Smooth muscle cell (in vitro differentiated cells): ENCODE data around the gene GALR3. TPM values are rescaled to one million over a fixed set of nuclear protein-coding genes. Genes with fewer than 3 reads are reported as not detected.

Experiments used
- DNase-seq: peaks from one replicate; lab custom pipeline; 2025; ENCODE audit not compliant: unreplicated experiment; lab: John Stamatoyannopoulos, UW
- H2AFZ ChIP-seq: fragments of 200-600 bp; sonication (generic); 2 replicates; pipeline ENCODE4 v1.6.0; 2016; ENCODE audit warnings: antibody characterized with exemption, low read depth, mild to moderate bottlenecking
- H3F3A ChIP-seq: fragments of 200-600 bp; sonication (generic); 2 replicates; pipeline ENCODE4 v1.6.0; 2017; ENCODE audit warnings: antibody characterized with exemption, low read depth
- H3K27ac ChIP-seq: fragments of 200-600 bp; sonication (generic); 2 replicates; pipeline ENCODE4 v1.5.1; 2016; ENCODE audit warnings: low read depth, mild to moderate bottlenecking
- H3K27me3 ChIP-seq: fragments of 200-600 bp; sonication (generic); 2 replicates; pipeline ENCODE4 v1.6.1; 2016; ENCODE audit warnings: low read depth, mild to moderate bottlenecking
- H3K36me3 ChIP-seq: fragments of 200-600 bp; sonication (generic); 2 replicates; pipeline ENCODE4 v1.5.1; 2016; ENCODE audit warnings: low read depth
- H3K4me1 ChIP-seq: fragments of 200-600 bp; sonication (generic); 2 replicates; pipeline ENCODE4 v1.5.1; 2016; ENCODE audit warnings: low read depth
- H3K4me2 ChIP-seq: fragments of 200-600 bp; sonication (generic); 2 replicates; pipeline ENCODE4 v1.6.0; 2016; ENCODE audit warnings: mild to moderate bottlenecking
- H3K4me3 ChIP-seq: fragments of 200-600 bp; sonication (generic); 2 replicates; pipeline ENCODE4 v1.5.1; 2016; ENCODE audit warnings: mild to moderate bottlenecking
- H3K79me2 ChIP-seq: fragments of 200-600 bp; sonication (generic); 2 replicates; pipeline ENCODE4 v1.6.0; 2016; ENCODE audit warnings: low read depth, mild to moderate bottlenecking
- H3K9ac ChIP-seq: fragments of 200-600 bp; sonication (generic); 2 replicates; pipeline ENCODE4 v1.6.0; 2016; ENCODE audit warnings: low read depth
- H3K9me3 ChIP-seq: fragments of 200-600 bp; sonication (generic); replicated peaks from 2 replicates; pipeline ENCODE4 v1.5.1; 2016; ENCODE audit warnings: low read depth
- H4K20me1 ChIP-seq: fragments of 200-600 bp; sonication (generic); 2 replicates; pipeline ENCODE4 v1.6.0; 2016; ENCODE audit warnings: low read depth
- WGBS: methylation state at CpG from one replicate; pipeline ENCODE4 v1.1.7; 2016; ENCODE audit warnings: low lambda C conversion rate; 5-methylcytosine and 5-hydroxymethylcytosine counted together
- polyA plus RNA-seq: library from polyadenylated mRNA; unstranded; fragments of >200 nt; fragmentation: Nextera tagmentation; extraction: Ambion mirVana; gene quantifications from 2 replicates; pipeline ENCODE4 v1.2.1, GENCODE V29; 2016
- total RNA-seq: library from RNA; depleted of rRNA; stranded (reverse); fragments of >200 nt; gene quantifications from 2 replicates; pipeline ENCODE4 v1.2.3, GENCODE V29; 2014
- TF ChIP-seq, protein P1 (sequence below): fragments of 200-600 bp; sonication (generic); IDR thresholded peaks from 2 replicates; pipeline ENCODE4 v1.5.1; 2017; ENCODE audit warnings: borderline replicate concordance, mild to moderate bottlenecking, antibody characterized with exemption; ENCODE audit not compliant: insufficient read depth, poor library complexity, severe bottlenecking

The GALR3 gene
- total and polyA plus RNA-seq, 2 experiments from 2014 or later = not detected

GRCh38 chr22:37819105-37819433, 4.1 kb upstream of the GALR3 start:
- Histone ChIP-seq H3K36me3 (no peaks in the 10 kb centered on the region), H3K27me3 (peaks cover 46% of the 10 kb centered on the region), H4K20me1 (no peaks in the 10 kb centered on the region), H3K4me1 (peaks cover 7% of the 10 kb centered on the region), H3K79me2 (no peaks in the 10 kb centered on the region), H3F3A (no peaks in the 10 kb centered on the region), H3K4me3 (peak overlapping the region; percentile 48), H2AFZ (no peak overlapping the region), H3K4me2 (peak overlapping the region; percentile 87), H3K9me3 (no peaks in the 10 kb centered on the region), H3K27ac (no peak overlapping the region), H3K9ac (no peak overlapping the region)
- no peak for DNase-seq
- TF ChIP-seq, protein P1, sequence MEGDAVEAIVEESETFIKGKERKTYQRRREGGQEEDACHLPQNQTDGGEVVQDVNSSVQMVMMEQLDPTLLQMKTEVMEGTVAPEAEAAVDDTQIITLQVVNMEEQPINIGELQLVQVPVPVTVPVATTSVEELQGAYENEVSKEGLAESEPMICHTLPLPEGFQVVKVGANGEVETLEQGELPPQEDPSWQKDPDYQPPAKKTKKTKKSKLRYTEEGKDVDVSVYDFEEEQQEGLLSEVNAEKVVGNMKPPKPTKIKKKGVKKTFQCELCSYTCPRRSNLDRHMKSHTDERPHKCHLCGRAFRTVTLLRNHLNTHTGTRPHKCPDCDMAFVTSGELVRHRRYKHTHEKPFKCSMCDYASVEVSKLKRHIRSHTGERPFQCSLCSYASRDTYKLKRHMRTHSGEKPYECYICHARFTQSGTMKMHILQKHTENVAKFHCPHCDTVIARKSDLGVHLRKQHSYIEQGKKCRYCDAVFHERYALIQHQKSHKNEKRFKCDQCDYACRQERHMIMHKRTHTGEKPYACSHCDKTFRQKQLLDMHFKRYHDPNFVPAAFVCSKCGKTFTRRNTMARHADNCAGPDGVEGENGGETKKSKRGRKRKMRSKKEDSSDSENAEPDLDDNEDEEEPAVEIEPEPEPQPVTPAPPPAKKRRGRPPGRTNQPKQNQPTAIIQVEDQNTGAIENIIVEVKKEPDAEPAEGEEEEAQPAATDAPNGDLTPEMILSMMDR = no peak
- 37% methylated on average over 14 of the region's 14 CpGs for WGBS

DNA sequence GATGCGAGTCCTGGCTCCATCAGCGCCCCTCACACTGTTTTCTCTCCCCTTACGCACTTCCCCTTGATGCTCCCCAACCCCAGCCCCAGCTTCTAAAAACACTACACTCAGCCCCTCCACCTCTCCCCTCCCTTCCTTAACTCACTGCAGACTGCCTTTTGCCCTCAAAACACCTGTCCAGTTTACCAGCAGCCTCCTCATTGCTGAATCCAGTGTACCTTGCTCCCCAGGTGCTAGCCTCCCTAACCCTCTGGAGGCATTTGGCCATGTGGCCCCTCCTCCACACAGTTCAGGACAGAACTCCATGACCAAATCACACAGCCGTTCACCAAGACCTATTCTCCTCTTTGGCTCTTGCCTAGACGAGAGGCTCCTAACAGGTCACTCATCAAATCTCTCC, 2.8 kb upstream of the GALR3 start:
- WGBS = 83% methylated on average over 5 of the region's 5 CpGs
- TF ChIP-seq, protein P1 = no peak
- Histone ChIP-seq H2AFZ (no peak overlapping the region), H3K27ac (no peak overlapping the region), H3K79me2 (no peaks in the 10 kb centered on the region), H3K4me1 (peaks cover 7% of the 10 kb centered on the region), H3K36me3 (no peaks in the 10 kb centered on the region), H3K4me2 (no peak overlapping the region), H3K9ac (no peak overlapping the region), H3F3A (no peaks in the 10 kb centered on the region), H3K27me3 (peaks cover 53% of the 10 kb centered on the region), H3K4me3 (no peak overlapping the region), H4K20me1 (no peaks in the 10 kb centered on the region), H3K9me3 (no peaks in the 10 kb centered on the region)
- no peak for DNase-seq

GRCh38 chr22:37822079-37822833, 926 bp upstream of the GALR3 start:
- DNase-seq = no peak
- H2AFZ ChIP-seq = no peak overlapping the region

More at GRCh38 chr22:37822079-37822833, 926 bp upstream of the GALR3 start:
- H3K27ac ChIP-seq = no peak overlapping the region
- peaks cover 58% of the 10 kb centered on the region for H3K27me3 ChIP-seq
- TF ChIP-seq, protein P1 = no peak
- H3K9ac ChIP-seq = no peak overlapping the region
- H3F3A ChIP-seq = no peaks in the 10 kb centered on the region
- H3K36me3 ChIP-seq = no peaks in the 10 kb centered on the region
- H4K20me1 ChIP-seq = no peaks in the 10 kb centered on the region
- no peaks in the 10 kb centered on the region for H3K79me2 ChIP-seq
- whole genome bisulfite sequencing = 63% methylated on average over 8 of the region's 8 CpGs
- no peaks in the 10 kb centered on the region for H3K9me3 ChIP-seq
- peaks cover 7% of the 10 kb centered on the region for H3K4me1 ChIP-seq
- no peak overlapping the region for H3K4me3 ChIP-seq
- H3K4me2 ChIP-seq = no peak overlapping the region
